ENCODE measurements around the gene ZFP36. TPM values are rescaled to one million over a fixed set of nuclear protein-coding genes. Genes with fewer than 3 reads are reported as not detected.
"Not testable (repeated sequence)": the region's sequence is repeated elsewhere in the genome, so short reads cannot be mapped to it uniquely, and the experiment has no call there.

Gene ZFP36
- total RNA-seq, 1 donor from 2014 or later, result 111 TPM

DNA sequence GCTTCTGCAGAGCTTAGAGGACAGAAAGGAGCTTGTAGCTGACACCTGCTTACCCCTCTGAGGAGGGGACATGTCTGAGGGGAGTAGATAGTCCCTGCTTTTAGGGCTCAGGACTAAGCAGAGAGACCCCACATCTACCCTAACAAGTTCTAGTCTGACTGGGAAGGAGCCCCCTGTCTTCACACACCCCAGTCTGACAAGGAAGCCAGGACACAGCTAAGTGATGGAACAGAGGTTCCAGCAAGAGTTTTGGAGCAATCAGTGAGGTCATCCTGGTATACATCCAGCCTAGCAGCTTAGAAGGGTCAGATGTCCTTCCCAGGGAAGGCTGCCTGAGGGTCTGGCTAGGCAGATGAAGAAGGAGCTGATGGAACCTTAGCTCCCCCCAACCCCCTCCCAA lies 30.7 kb upstream of the ZFP36 start:
- Mint-ChIP-seq H3K27ac (no peak overlapping the region), H3K4me3 (no peak overlapping the region)

GRCh38 chr19:39377373-39378362 lies 29.0 kb upstream of the ZFP36 start:
- H3K4me1 Mint-ChIP-seq, result no peaks in the 10 kb centered on the region
- no peak overlapping the region for H3K27ac Mint-ChIP-seq
- H3K36me3 Mint-ChIP-seq, result peaks cover 35% of the 10 kb centered on the region
- no peak for DNase-seq (ENCODE audit: low spot score in 2 of 2, unreplicated experiment in 2 of 2)
- no peaks in the 10 kb centered on the region for H3K27me3 Mint-ChIP-seq (ENCODE audit: low read depth)
- no peak overlapping the region for H3K4me3 Mint-ChIP-seq
- TF ChIP-seq CTCF (IDR thresholded peaks at IDR 0.05; ENCODE audit: unreplicated experiment), result no peak
- no peaks in the 10 kb centered on the region for H3K9me3 Mint-ChIP-seq

More for the DNA sequence above, 30.7 kb upstream of the ZFP36 start:
- H3K36me3 Mint-ChIP-seq, result peaks cover 32% of the 10 kb centered on the region
- H3K27me3 Mint-ChIP-seq (ENCODE audit: low read depth), result no peaks in the 10 kb centered on the region
- H3K4me1 Mint-ChIP-seq, result no peaks in the 10 kb centered on the region
- no peaks in the 10 kb centered on the region for H3K9me3 Mint-ChIP-seq
- DNase-seq (ENCODE audit: low spot score in 2 of 2, unreplicated experiment in 2 of 2), result no peak
- TF ChIP-seq CTCF (IDR thresholded peaks at IDR 0.05; ENCODE audit: unreplicated experiment), result no peak

GRCh38 chr19:39379366-39379765 lies 27.3 kb upstream of the ZFP36 start:
- not testable (repeated sequence) for H3K4me1 Mint-ChIP-seq; H3K27me3 Mint-ChIP-seq (ENCODE audit: low read depth); DNase-seq (ENCODE audit: low spot score in 2 of 2, unreplicated experiment in 2 of 2); H3K27ac Mint-ChIP-seq; H3K4me3 Mint-ChIP-seq; H3K9me3 Mint-ChIP-seq
- peaks cover 37% of the 10 kb centered on the region for H3K36me3 Mint-ChIP-seq

- peaks cover 36% of the 10 kb centered on the region for H3K36me3 Mint-ChIP-seq
- DNase-seq (ENCODE audit: low spot score in 2 of 2, unreplicated experiment in 2 of 2), result no peak
- H3K27me3 Mint-ChIP-seq (ENCODE audit: low read depth), result no peaks in the 10 kb centered on the region
- no peak overlapping the region for H3K27ac Mint-ChIP-seq
- H3K4me1 Mint-ChIP-seq, result no peaks in the 10 kb centered on the region
- H3K9me3 Mint-ChIP-seq, result no peaks in the 10 kb centered on the region
- no peak for TF ChIP-seq CTCF (IDR thresholded peaks at IDR 0.05; ENCODE audit: unreplicated experiment)
- no peak overlapping the region for H3K4me3 Mint-ChIP-seq
Measured at GRCh38 chr19:39379865-39380396, 26.7 kb upstream of the ZFP36 start.

- Mint-ChIP-seq H3K36me3 (peaks cover 38% of the 10 kb centered on the region), H3K9me3 (no peaks in the 10 kb centered on the region), H3K4me1 (no peaks in the 10 kb centered on the region), H3K27me3 (ENCODE audit: low read depth) (no peaks in the 10 kb centered on the region), H3K27ac (no peak overlapping the region), H3K4me3 (no peak overlapping the region)
- DNase-seq (ENCODE audit: low spot score in 2 of 2, unreplicated experiment in 2 of 2), result no peak
- no peak for TF ChIP-seq CTCF (IDR thresholded peaks at IDR 0.05; ENCODE audit: unreplicated experiment)
Measured at GRCh38 chr19:39380521-39381502, 25.8 kb upstream of the ZFP36 start.
